Measurements from ENCODE around the gene YTHDC1. TPM values are rescaled to one million over a fixed set of nuclear protein-coding genes. Genes with fewer than 3 reads are reported as not detected.
A peak's percentile ranks its signal among the peaks of the same experiment; 100 is the strongest.

The YTHDC1 gene
- total RNA-seq, 4 donors from 2014 or later: 47.2 to 146 (median 64.0) TPM

- no peak overlapping the region for H3K27ac ChIP-seq
- H3K4me3 ChIP-seq: no peak overlapping the region
- peaks cover 18% of the 10 kb centered on the region for H3K4me1 ChIP-seq
- WGBS: 73% methylated on average over 1 of the region's 1 CpG
- TF ChIP-seq EP300 (IDR thresholded peaks at IDR 0.05) (no peak), CTCF (IDR thresholded peaks at IDR 0.05) (no peak), POLR2A (IDR thresholded peaks at IDR 0.05) (no peak), POLR2AphosphoS5 (IDR thresholded peaks at IDR 0.05) (no peak)
- H3K9me3 ChIP-seq: no peaks in the 10 kb centered on the region
- H3K36me3 ChIP-seq: no peaks in the 10 kb centered on the region
- no peaks in the 10 kb centered on the region for H3K27me3 ChIP-seq
- DNase-seq (ENCODE audit: low spot score in 2 of 2): no peak
Measured at GRCh38 chr4:68372588-68372987, 22.7 kb upstream of the YTHDC1 start.

DNA sequence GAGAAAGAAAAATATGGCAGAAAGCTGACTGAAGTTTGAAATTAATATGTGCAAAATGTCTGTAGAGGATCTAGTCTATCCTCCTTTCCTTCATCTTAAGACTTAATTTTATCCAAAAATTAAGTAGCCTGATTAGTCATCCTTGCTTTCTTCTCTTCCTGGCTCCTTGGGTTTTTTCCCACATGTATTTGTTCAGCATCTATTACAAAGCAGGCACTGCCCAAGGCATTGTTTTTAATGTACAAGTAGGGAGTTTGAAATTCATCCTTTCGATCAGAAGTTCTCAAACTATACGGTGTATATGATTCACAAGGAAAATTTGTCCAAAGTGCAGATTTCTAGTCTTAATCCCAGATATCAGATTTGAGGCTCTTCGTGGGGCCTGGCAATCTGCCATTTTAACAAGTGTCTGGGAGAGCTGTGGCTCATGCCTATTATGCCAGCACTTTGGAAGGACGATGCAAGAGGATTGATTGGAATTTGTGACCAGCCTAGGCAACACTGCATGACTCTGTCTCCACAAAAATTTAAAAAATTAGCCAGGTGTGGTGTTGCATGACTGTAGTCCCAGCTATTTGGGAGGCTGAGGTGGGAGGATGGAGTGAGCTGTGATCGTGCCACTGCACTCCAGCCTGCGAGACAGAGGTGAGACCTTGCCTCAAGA is 19.4 kb upstream of the YTHDC1 start:
- DNase-seq (ENCODE audit: low spot score in 2 of 2): no peak
- TF ChIP-seq POLR2A (IDR thresholded peaks at IDR 0.05) (no peak), CTCF (IDR thresholded peaks at IDR 0.05) (no peak)
- Histone ChIP-seq H3K27me3 (no peaks in the 10 kb centered on the region), H3K36me3 (no peaks in the 10 kb centered on the region), H3K4me3 (no peak overlapping the region), H3K4me1 (peaks cover 12% of the 10 kb centered on the region), H3K27ac (peak overlapping the region; percentile 29), H3K9me3 (no peaks in the 10 kb centered on the region)
- WGBS: 41% methylated on average over 5 of the region's 6 CpGs

GRCh38 chr4:68368691-68369131 is 18.8 kb upstream of the YTHDC1 start:
- H3K36me3 ChIP-seq: no peaks in the 10 kb centered on the region
- no peak for DNase-seq (ENCODE audit: low spot score in 2 of 2)
- H3K4me1 ChIP-seq: peaks cover 12% of the 10 kb centered on the region
- H3K27ac ChIP-seq: peak overlapping the region; percentile 29
- H3K27me3 ChIP-seq: no peaks in the 10 kb centered on the region
- WGBS: 27% methylated on average over 5 of the region's 5 CpGs
- TF ChIP-seq POLR2A (IDR thresholded peaks at IDR 0.05) (no peak), CTCF (IDR thresholded peaks at IDR 0.05) (no peak), EP300 (IDR thresholded peaks at IDR 0.05) (no peak), POLR2AphosphoS5 (IDR thresholded peaks at IDR 0.05) (peak in 1 of 3 donors; percentile 8)
- H3K9me3 ChIP-seq: no peaks in the 10 kb centered on the region
- no peak overlapping the region for H3K4me3 ChIP-seq

DNA sequence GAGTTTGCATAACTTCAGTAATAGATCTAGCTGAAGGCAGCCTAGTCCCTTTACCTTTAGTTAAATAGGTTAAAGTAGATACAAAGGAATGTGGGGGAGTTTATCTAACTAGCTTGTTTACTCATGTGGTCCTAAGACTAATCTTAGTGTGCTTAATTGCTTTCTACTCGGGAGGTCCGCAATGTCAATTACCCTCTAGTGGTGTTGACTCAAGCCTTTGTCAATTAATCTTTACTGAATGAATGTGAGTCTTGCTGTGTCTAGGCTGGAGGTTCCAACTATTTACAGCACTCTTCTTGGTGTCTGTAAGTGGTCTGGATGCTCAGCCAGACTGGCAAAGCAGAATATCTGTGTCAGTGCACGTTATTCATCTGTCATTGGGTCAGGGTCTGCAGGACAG is 17.9 kb upstream of the YTHDC1 start:
- no peak for DNase-seq (ENCODE audit: low spot score in 2 of 2)
- H3K9me3 ChIP-seq: no peaks in the 10 kb centered on the region
- no peak overlapping the region for H3K4me3 ChIP-seq
- H3K27me3 ChIP-seq: no peaks in the 10 kb centered on the region
- H3K4me1 ChIP-seq: peaks cover 5% of the 10 kb centered on the region
- no peak for TF ChIP-seq CTCF (IDR thresholded peaks at IDR 0.05)
- TF ChIP-seq EP300 (IDR thresholded peaks at IDR 0.05): no peak
- TF ChIP-seq POLR2A (IDR thresholded peaks at IDR 0.05): no peak
- no peak for TF ChIP-seq POLR2AphosphoS5 (IDR thresholded peaks at IDR 0.05)
- H3K27ac ChIP-seq: no peak overlapping the region
- WGBS: 80% methylated on average over 3 of the region's 3 CpGs
- no peaks in the 10 kb centered on the region for H3K36me3 ChIP-seq

DNA sequence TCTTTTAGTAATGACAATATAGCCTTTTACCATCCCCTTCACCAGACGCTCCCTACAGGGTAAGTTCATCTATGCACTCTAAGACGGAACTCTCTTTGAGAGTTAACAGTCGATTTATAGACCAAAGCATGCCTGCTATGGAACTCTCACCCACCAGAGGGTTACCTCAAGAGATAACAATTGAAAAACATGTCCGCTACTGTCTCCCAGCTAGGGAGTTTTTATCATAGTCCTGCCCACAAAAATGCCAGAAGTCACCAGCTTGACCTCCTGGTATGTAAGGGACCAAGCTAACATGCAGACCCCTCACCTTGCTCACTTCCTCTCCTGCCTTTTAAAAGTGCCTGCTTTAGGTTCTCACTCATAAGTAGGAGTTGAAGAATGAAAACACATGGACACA is 16.7 kb upstream of the YTHDC1 start:
- Histone ChIP-seq H3K4me3 (no peak overlapping the region), H3K27ac (no peak overlapping the region), H3K9me3 (no peaks in the 10 kb centered on the region), H3K4me1 (peaks cover 7% of the 10 kb centered on the region), H3K36me3 (no peaks in the 10 kb centered on the region), H3K27me3 (no peaks in the 10 kb centered on the region)
- TF ChIP-seq POLR2AphosphoS5 (IDR thresholded peaks at IDR 0.05) (no peak), CTCF (IDR thresholded peaks at IDR 0.05) (no peak), POLR2A (IDR thresholded peaks at IDR 0.05) (no peak), EP300 (IDR thresholded peaks at IDR 0.05) (no peak)
- WGBS: 92% methylated on average over 4 of the region's 4 CpGs
- no peak for DNase-seq (ENCODE audit: low spot score in 2 of 2)
